Activated naive CD4-positive, alpha-beta T cell treated with Interleukin-2 at 50 U/mL for 16 hours (primary cell): Measurements from ENCODE around the gene PHF20.
"Not testable (repeated sequence)": the region's sequence is repeated elsewhere in the genome, so short reads cannot be mapped to it uniquely, and the experiment has no call there.

Experiments
- DNase-seq: peaks from one replicate; pipeline ENCODE4 v3.0.0-alpha.2; 2020

The PHF20 gene

DNA sequence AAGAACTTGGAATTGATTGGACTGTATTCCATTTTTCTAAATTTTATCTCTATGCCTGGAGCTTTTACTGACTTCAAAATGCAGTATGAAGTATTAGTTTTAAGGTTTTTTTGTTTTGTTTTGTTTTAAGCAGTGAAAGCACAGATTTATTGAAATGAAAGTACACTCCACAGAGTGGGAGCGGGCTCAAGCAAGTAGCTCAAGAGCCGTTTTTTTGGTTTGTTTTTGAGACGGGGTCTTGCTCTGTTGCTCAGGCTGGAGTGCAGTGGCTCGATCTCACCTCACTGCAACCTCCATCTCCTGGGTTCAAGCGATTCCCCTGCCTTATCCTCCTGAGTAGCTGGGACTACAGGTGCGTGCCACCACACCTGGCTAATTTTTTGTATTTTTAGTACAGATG lies 72.1 kb downstream of the PHF20 start:
- not testable (repeated sequence) for DNase-seq

DNA sequence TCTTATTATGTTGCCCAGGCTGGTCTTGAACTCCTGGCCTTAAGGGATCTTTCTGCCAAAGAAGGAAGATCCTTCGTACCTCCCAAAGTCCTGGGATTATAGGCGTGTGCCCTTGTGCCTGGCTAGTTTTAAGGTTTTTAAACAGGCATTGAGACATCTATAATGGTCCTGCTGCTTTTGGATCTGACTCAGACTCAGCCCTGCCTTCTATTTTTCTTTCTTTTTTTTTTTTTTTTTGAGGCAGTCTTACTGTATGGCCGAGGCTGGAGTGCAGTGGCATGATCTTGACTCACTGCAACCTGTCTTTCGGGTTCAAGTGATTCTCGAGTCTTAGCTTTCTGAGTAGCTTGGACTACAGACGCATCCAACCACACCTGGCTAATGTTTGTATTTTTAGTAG lies 73.7 kb downstream of the PHF20 start:
- DNase-seq: no peak

GRCh38 chr20:35849706-35850105 lies 77.9 kb downstream of the PHF20 start:
- no peak for DNase-seq

- not testable (repeated sequence) for DNase-seq
These were observed 79.8 kb downstream of the PHF20 start for GRCh38 chr20:35851659-35852058.

GRCh38 chr20:35854713-35855348 lies 83.0 kb downstream of the PHF20 start:
- no peak for DNase-seq

DNA sequence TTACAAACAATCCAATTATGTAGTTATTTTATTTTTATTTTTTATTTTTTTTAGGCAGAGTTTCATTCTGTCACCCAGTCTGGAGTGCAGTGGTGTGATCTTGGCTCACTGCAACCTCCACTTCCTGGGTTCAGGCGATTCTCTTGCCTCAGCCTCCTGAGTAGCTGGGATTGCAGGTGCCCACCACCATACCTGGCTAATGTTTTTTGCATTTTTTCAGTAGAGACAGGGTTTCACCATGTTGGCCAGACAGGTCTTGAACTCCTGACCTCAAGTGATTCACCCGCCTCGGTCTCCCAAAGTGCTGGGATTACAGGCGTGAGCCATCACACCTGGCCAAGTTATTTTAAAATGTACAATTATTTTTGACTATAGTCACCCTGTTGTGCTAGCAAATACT lies 83.8 kb downstream of the PHF20 start:
- not testable (repeated sequence) for DNase-seq

- no peak for DNase-seq
These were observed 85.1 kb downstream of the PHF20 start for GRCh38 chr20:35856866-35857265.

GRCh38 chr20:35866418-35867202 lies 94.8 kb downstream of the PHF20 start:
- DNase-seq: no peak

DNA sequence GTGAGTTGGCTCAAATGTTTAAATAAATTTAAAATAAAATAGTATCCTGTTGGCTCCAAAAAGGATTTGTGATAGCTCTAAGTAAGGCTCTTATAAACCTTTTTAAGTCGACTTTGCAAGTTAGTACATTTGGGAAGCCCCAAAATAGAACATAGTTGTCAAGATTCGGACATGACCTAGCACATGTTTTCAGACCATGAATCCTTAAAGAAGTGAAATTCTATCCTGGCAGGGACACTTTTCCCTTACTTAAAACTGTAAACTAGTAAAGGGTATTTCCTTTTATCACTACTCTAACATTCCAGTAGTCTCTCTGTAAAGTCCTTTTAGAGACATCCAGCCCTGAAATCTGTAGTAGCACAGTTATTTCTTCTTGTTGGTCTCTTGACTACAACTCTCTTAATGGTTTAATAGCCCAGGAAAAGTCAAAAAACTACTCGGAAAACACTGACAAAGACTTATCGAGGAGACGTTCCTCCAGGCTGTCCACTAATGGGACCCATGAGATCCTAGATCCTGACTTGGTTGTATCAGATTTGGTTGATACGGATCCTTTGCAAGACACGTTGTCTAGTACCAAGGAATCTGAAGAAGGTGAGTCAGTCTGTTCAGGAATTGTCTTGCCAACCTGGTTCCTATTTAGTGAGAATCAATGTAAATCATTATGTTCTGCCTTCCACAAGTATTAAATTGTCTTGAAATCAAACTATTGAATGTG lies 98.9 kb downstream of the PHF20 start:
- no peak for DNase-seq

DNA sequence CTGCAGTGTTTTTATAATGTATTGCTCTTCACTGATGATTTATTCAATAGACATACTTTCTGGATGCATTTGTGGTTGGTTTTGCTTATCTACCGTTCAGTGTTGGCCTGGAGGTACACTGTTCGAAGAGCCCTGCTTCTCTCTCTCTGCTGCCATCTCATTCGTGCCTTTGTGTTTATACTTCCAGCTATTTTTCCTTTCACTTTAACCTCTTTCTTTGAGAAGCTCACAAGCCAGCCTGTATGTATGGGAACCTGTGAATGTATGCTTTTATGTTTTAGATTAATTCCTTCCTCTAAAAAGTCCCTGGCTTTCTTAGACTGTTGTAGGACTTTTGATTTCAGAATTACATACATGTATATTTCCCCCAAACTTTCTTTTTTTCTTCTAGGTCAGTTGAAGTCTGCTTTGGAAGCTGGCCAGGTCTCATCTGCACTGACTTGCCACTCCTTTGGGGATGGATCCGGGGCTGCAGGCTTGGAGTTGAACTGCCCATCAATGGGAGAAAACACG lies 99.5 kb downstream of the PHF20 start:
- DNase-seq: no peak

DNA sequence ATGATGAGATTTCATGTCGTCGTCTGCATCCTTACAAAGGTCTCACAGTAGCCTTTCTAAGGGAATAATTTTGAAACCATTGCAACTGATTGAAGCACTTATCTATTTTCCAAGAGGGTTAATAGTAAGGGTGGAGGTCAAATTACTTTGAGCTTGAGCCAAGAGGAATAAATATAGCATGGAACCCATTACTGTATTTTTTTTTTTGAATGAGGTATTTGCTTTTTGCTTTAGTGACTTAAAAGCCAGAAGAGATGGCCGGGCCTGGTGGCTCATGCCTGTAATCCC lies 104.2 kb downstream of the PHF20 start:
- no peak for DNase-seq

GRCh38 chr20:35877611-35878010 lies 105.8 kb downstream of the PHF20 start:
- DNase-seq: no peak

- no peak for DNase-seq
These were observed 106.4 kb downstream of the PHF20 start for GRCh38 chr20:35878113-35878625.

- DNase-seq: no peak
These were observed 109.9 kb downstream of the PHF20 start for GRCh38 chr20:35881676-35882075.

GRCh38 chr20:35882427-35883161 lies 110.8 kb downstream of the PHF20 start:
- DNase-seq: not testable (repeated sequence)

GRCh38 chr20:35883336-35883777 lies 111.5 kb downstream of the PHF20 start:
- no peak for DNase-seq

DNA sequence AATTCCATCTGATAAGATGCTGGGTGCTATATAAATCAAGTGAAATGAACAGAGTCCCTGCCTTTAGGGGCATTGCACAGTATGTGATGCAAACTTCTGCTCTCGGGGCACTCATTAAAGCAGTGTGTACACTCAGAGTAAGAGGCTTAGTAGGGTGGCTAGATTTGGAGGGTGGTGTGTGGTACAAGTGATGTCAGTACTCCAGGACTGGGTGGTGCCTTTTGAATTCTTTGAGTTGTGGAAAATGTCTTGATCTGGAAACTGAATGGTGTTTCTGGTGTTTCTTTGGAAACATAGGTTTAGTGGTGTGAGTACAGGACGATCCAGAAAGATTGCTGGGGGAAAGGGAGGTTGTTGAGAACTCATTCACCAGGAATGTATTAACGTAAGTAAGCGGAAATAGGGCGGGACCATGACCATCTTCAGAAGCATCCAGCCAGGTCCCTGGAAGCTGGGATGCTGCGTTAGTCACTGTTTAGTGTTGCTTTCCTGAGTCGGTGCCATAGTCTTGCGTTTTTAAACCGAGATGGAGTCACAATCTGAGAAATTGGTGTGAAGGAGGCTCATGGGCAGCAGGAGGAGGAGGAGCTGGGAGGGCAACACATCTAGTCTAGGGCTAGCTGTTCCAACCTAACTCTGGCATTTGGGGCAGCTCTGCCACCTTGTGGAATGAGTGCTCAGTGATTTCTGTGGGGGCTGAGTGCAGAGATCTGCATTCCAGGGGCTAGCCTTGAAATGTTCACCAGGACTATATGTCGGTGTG lies 112.1 kb downstream of the PHF20 start:
- peak; percentile 55 for DNase-seq

DNA sequence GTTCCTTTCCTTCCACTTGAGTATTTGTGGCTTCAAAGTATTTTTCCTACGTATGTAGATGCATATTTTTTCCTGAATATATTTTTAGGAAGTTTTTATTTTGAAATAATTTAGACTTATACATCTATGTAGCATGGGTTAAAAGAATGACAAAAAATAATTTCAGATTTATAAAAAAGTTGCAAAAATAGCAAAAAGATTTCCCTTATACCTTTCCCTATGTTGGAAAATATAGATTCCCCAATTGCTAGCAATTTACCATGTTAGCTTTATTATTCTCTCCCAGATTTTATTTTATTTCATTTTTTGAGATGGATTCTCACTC lies 112.7 kb downstream of the PHF20 start:
- no peak for DNase-seq

- DNase-seq: no peak
These were observed 113.4 kb downstream of the PHF20 start for GRCh38 chr20:35885212-35885611.

- DNase-seq: no peak
These were observed 114.7 kb downstream of the PHF20 start for GRCh38 chr20:35886537-35886936.

DNA sequence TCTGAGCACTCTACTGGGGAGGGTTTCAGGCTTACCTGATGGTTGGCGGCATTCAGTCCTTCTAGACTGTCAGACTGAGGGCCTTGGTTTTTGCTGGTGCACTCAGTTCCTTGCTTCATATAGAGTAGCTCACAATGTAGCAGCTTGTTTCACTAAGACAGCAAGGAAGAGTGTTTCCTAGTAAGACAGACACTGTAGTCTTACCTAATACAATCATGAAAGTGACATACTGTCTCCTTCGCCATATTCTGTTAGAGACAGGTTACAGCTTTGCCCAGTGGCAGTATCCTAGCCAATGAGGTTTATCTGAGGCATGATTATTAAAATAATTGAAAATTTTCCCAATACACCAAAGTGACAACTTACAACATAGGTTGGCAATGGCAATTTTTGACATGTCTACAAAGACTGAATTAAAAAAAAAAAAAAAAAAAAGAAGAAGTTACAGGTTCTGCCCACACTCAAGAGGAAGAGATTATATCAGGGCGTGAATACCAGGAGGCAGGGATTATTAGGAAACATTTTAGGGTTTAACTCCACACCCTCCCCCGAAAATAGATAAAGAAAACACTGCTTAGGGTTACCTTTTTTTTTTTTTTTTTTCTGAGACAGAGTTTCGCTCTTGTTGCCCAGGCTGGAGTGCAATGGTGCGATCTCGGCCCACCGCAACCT lies 115.7 kb downstream of the PHF20 start:
- no peak for DNase-seq

DNA sequence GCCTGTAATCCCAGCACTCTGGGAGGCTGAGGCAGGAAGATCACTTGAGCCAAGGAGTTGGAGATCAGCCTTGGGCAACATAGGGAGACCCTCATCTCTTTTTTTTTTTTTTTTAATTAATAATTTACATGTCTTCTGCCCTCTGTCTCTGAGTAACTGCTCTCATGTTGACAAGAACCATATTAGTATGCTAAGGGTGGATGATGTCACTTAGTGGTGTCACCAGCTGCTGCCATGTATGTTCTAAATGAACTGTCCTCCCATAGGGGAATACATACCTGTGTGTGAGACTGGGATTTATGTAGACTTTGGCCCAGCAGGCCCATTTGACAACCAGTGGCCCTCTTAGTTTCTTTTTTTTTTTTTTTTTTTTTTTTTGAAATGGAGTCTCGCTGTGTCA lies 116.8 kb downstream of the PHF20 start:
- no peak for DNase-seq
